Vagina (tissue), 2 donors: ENCODE measurements around the gene CASP10. TPM values are rescaled to one million over a fixed set of nuclear protein-coding genes. Genes with fewer than 3 reads are reported as not detected.

Experiments
- DNase-seq, 2 donors: peaks; one replicate each; pipeline ENCODE4 v3.0.0-alpha.2; 2017; ENCODE audit errors: extremely low spot score in 2 of 2
- H3K27ac ChIP-seq: fragments of 200-600 bp; sonication (generic); one replicate; pipeline ENCODE4 v1.5.1; 2019
- H3K27me3 ChIP-seq: fragments of 200-600 bp; sonication (generic); one replicate; pipeline ENCODE4 v1.5.1; 2019
- H3K36me3 ChIP-seq, 2 donors: fragments of 200-600 bp; sonication (generic); one replicate each; pipeline ENCODE4 v1.5.1; 2017 to 2019
- H3K4me1 ChIP-seq: fragments of 200-600 bp; sonication (generic); one replicate; pipeline ENCODE4 v1.5.1; 2019
- H3K4me3 ChIP-seq, 2 donors: fragments of 200-600 bp; sonication (generic); 1 replicate in 1 of 2; 2 replicates in 1 of 2; pipeline ENCODE4 v1.5.1; 2016 to 2019
- H3K9me3 ChIP-seq: fragments of 200-600 bp; sonication (generic); one replicate; pipeline ENCODE4 v1.5.1; 2019
- CTCF ChIP-seq, 3 experiments: fragments of 450-650 bp in 2 of 3; fragments of 200-600 bp in 1 of 3; sonication (generic) in 1 of 3; IDR thresholded peaks; one replicate each; pipeline ENCODE4 v1.5.1; 2017 to 2019; ENCODE audit warnings: antibody characterized with exemption in 3 of 3, mild to moderate bottlenecking in 2 of 3, moderate library complexity in 2 of 3
- POLR2A ChIP-seq, 2 donors: fragments of 450-650 bp; IDR thresholded peaks; one replicate each; pipeline ENCODE4 v1.6.1; 2017; ENCODE audit warnings: antibody characterized with exemption in 2 of 2, mild to moderate bottlenecking in 2 of 2, moderate library complexity in 2 of 2
- POLR2AphosphoS5 ChIP-seq, 2 donors: sonication (generic); formaldehyde crosslinking; IDR thresholded peaks; one replicate each; pipeline ENCODE4 v1.9.0; 2017; ENCODE audit warnings: antibody characterized with exemption in 2 of 2, mild to moderate bottlenecking in 2 of 2, low read depth in 1 of 2; ENCODE audit not compliant: insufficient read depth in 1 of 2
- intact Hi-C: fragments of 100-400 bp; cut with DNase I; formaldehyde crosslinking; loops from one replicate; pipeline ENCODE4 v1.15.1; 2023
- total RNA-seq: library from RNA; depleted of rRNA; stranded (reverse); fragments of >200 nt; gene quantifications from one replicate; pipeline ENCODE4 v1.2.3, GENCODE V29; 2016

Gene CASP10
- total RNA-seq: 8.3 TPM

GRCh38 chr2:201182650-201183364 lies at the start of gene CASP10:
CASP10 (plus strand) TSS chr2:201183141; CDS start chr2:201185778, 2,637 bp downstream.
- no peak for DNase-seq
- peak in 1 of 2 donors; percentile 45 for TF ChIP-seq POLR2AphosphoS5 (IDR thresholded peaks at IDR 0.05; ENCODE audit: insufficient read depth in 1 of 2, low read depth in 1 of 2)
- TF ChIP-seq CTCF (IDR thresholded peaks at IDR 0.05): peak in 2 of 3 experiments; percentile 17 to 26
- TF ChIP-seq POLR2A (IDR thresholded peaks at IDR 0.05): no peak
- H3K4me1 ChIP-seq: peaks cover 18% of the 10 kb centered on the region

GRCh38 chr2:201135386-201135785 lies 47.6 kb upstream of the CASP10 start:
- H3K36me3 ChIP-seq: peaks cover 0 to 48% of the 10 kb centered on the region in 2 donors

More at GRCh38 chr2:201182650-201183364, at the start of gene CASP10:
- Histone ChIP-seq H3K36me3 (no peaks in the 10 kb centered on the region), H3K9me3 (no peaks in the 10 kb centered on the region), H3K27me3 (no peaks in the 10 kb centered on the region), H3K4me3 (peak within 1 kb of the TSS; percentile 34 to 43), H3K27ac (peak within 1 kb of the TSS; percentile 74)
- intact Hi-C loops: no loop called here

GRCh38 chr2:201136889-201137321 lies 46.0 kb upstream of the CASP10 start:
- Histone ChIP-seq H3K27me3 (no peaks in the 10 kb centered on the region), H3K36me3 (peaks cover 0 to 60% of the 10 kb centered on the region in 2 donors), H3K9me3 (no peaks in the 10 kb centered on the region), H3K4me3 (no peak overlapping the region), H3K27ac (no peak overlapping the region), H3K4me1 (peaks cover 36% of the 10 kb centered on the region)
- intact Hi-C loops: no loop called here
- no peak for TF ChIP-seq POLR2AphosphoS5 (IDR thresholded peaks at IDR 0.05; ENCODE audit: insufficient read depth in 1 of 2, low read depth in 1 of 2)
- no peak for TF ChIP-seq CTCF (IDR thresholded peaks at IDR 0.05)
- no peak for TF ChIP-seq POLR2A (IDR thresholded peaks at IDR 0.05)
- no peak for DNase-seq

More at GRCh38 chr2:201135386-201135785, 47.6 kb upstream of the CASP10 start:
- Histone ChIP-seq H3K4me3 (no peak overlapping the region), H3K4me1 (peaks cover 51% of the 10 kb centered on the region), H3K27ac (peak overlapping the region; percentile 68), H3K27me3 (no peaks in the 10 kb centered on the region), H3K9me3 (no peaks in the 10 kb centered on the region)
- TF ChIP-seq CTCF (IDR thresholded peaks at IDR 0.05): no peak
- no peak for TF ChIP-seq POLR2AphosphoS5 (IDR thresholded peaks at IDR 0.05; ENCODE audit: insufficient read depth in 1 of 2, low read depth in 1 of 2)
- TF ChIP-seq POLR2A (IDR thresholded peaks at IDR 0.05): no peak
- DNase-seq: no peak
- intact Hi-C loops: no loop called here

GRCh38 chr2:201137505-201138400 lies 45.2 kb upstream of the CASP10 start:
- Histone ChIP-seq H3K36me3 (peaks cover 0 to 65% of the 10 kb centered on the region in 2 donors), H3K27ac (no peak overlapping the region), H3K4me3 (no peak overlapping the region), H3K4me1 (peaks cover 28% of the 10 kb centered on the region), H3K27me3 (no peaks in the 10 kb centered on the region), H3K9me3 (no peaks in the 10 kb centered on the region)
- TF ChIP-seq CTCF (IDR thresholded peaks at IDR 0.05) (no peak), POLR2A (IDR thresholded peaks at IDR 0.05) (no peak), POLR2AphosphoS5 (IDR thresholded peaks at IDR 0.05; ENCODE audit: insufficient read depth in 1 of 2, low read depth in 1 of 2) (no peak)
- peak in 1 of 2 donors; percentile 79 for DNase-seq
- intact Hi-C loops: no loop called here
